MCF 10A (cell line): ENCODE measurements around the gene MMD. TPM values are rescaled to one million over a fixed set of nuclear protein-coding genes. Genes with fewer than 3 reads are reported as not detected.

Experiments
- BruUV-seq: library from RNA; stranded (reverse); fragments of 400-500 nt; replicated peaks from 2 replicates; lab custom pipeline; 2021; lab: Mats Ljungman, UMichigan
- CTCF ChIA-PET: fragments of 300-600 bp; sonication (Branson Sonifier 250); formaldehyde crosslinking; extraction: SDS; loops from one replicate; lab custom pipeline; 2021; ENCODE audit warnings: antibody characterized with exemption, inconsistent platforms; lab: Yijun Ruan, JAX
- POLR2A ChIA-PET: fragments of 300-600, 350-650 bp; sonication (Branson Sonifier 250); formaldehyde crosslinking; extraction: SDS; loops from one replicate; lab custom pipeline; 2020; ENCODE audit warnings: antibody characterized with exemption, inconsistent platforms; lab: Yijun Ruan, JAX
- DNase-seq: peaks from one replicate; pipeline ENCODE4 v3.0.0-alpha.2; 2018; ENCODE audit not compliant: unreplicated experiment
- H3K27ac Mint-ChIP-seq: one replicate; pipeline ENCODE4 v1.8.0; 2022; ENCODE audit warnings: mild to moderate bottlenecking, low read depth, mixed read lengths; ENCODE audit not compliant: unreplicated experiment
- H3K27me3 Mint-ChIP-seq: one replicate; pipeline ENCODE4 v1.8.0; 2022; ENCODE audit warnings: mixed read lengths; ENCODE audit not compliant: insufficient read depth, unreplicated experiment
- H3K36me3 Mint-ChIP-seq: one replicate; pipeline ENCODE4 v1.8.0; 2022; ENCODE audit warnings: mild to moderate bottlenecking, moderate library complexity, mixed read lengths; ENCODE audit not compliant: insufficient read depth, unreplicated experiment
- H3K4me1 Mint-ChIP-seq: one replicate; pipeline ENCODE4 v1.8.0; 2022; ENCODE audit warnings: mixed read lengths; ENCODE audit not compliant: insufficient read depth, unreplicated experiment
- H3K4me3 Mint-ChIP-seq: one replicate; pipeline ENCODE4 v1.8.0; 2022; ENCODE audit warnings: mild to moderate bottlenecking, moderate library complexity, mixed read lengths; ENCODE audit not compliant: unreplicated experiment
- H3K9me3 Mint-ChIP-seq: one replicate; pipeline ENCODE4 v1.8.0; 2022; ENCODE audit warnings: mixed read lengths; ENCODE audit not compliant: unreplicated experiment
- intact Hi-C: fragments of 100-400 bp; cut with micrococcal nuclease; formaldehyde crosslinking; loops from 2 replicates; pipeline ENCODE4 v1.14.1; 2022
- total RNA-seq: library from RNA; stranded (reverse); gene quantifications from 2 replicates; pipeline ENCODE4 v1.2.3, GENCODE V29; 2022
- TF ChIP-seq, protein P1 (sequence below): fragments of 200-600 bp; IDR thresholded peaks from one replicate; pipeline ENCODE4 v1.8.0; 2022; ENCODE audit warnings: antibody characterized with exemption, mild to moderate bottlenecking; ENCODE audit not compliant: unreplicated experiment

Gene MMD
- total RNA-seq, 1 experiment from 2014 or later, result 5.9 TPM

- no peaks in the 10 kb centered on the region for H3K9me3 Mint-ChIP-seq
- POLR2A ChIA-PET, result no interaction called here
- no peak for DNase-seq
- no peak overlapping the region for H3K27ac Mint-ChIP-seq
- H3K27me3 Mint-ChIP-seq, result no peaks in the 10 kb centered on the region
- no TSS peak for BruUV-seq
- no peaks in the 10 kb centered on the region for H3K36me3 Mint-ChIP-seq
- H3K4me3 Mint-ChIP-seq, result no peak overlapping the region
- TF ChIP-seq, protein P1, sequence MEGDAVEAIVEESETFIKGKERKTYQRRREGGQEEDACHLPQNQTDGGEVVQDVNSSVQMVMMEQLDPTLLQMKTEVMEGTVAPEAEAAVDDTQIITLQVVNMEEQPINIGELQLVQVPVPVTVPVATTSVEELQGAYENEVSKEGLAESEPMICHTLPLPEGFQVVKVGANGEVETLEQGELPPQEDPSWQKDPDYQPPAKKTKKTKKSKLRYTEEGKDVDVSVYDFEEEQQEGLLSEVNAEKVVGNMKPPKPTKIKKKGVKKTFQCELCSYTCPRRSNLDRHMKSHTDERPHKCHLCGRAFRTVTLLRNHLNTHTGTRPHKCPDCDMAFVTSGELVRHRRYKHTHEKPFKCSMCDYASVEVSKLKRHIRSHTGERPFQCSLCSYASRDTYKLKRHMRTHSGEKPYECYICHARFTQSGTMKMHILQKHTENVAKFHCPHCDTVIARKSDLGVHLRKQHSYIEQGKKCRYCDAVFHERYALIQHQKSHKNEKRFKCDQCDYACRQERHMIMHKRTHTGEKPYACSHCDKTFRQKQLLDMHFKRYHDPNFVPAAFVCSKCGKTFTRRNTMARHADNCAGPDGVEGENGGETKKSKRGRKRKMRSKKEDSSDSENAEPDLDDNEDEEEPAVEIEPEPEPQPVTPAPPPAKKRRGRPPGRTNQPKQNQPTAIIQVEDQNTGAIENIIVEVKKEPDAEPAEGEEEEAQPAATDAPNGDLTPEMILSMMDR, result no peak
- CTCF ChIA-PET, result interaction anchor here (0.5 to 2.5 kb wide), 4 partner anchors 14 to 113 kb away, joined by 3 to 8 read pairs (median 4); no protein-coding TSS in a partner anchor
- intact Hi-C loops, result no loop called here
- H3K4me1 Mint-ChIP-seq, result peaks cover 5% of the 10 kb centered on the region
Measured at GRCh38 chr17:55381017-55381770, 40.4 kb downstream of the MMD start.

GRCh38 chr17:55377671-55378275, 43.9 kb downstream of the MMD start:
- Mint-ChIP-seq H3K4me1 (no peaks in the 10 kb centered on the region), H3K36me3 (no peaks in the 10 kb centered on the region), H3K27me3 (no peaks in the 10 kb centered on the region), H3K4me3 (no peak overlapping the region), H3K9me3 (no peaks in the 10 kb centered on the region), H3K27ac (no peak overlapping the region)
- DNase-seq, result no peak
- BruUV-seq, result no TSS peak
- intact Hi-C loops, result no loop called here
- TF ChIP-seq, protein P1, result no peak
- ChIA-PET POLR2A (no interaction called here), CTCF (interaction anchor here (1.2 kb wide), 1 partner anchor 116 kb away, joined by 3 read pairs; no protein-coding TSS in a partner anchor)

DNA sequence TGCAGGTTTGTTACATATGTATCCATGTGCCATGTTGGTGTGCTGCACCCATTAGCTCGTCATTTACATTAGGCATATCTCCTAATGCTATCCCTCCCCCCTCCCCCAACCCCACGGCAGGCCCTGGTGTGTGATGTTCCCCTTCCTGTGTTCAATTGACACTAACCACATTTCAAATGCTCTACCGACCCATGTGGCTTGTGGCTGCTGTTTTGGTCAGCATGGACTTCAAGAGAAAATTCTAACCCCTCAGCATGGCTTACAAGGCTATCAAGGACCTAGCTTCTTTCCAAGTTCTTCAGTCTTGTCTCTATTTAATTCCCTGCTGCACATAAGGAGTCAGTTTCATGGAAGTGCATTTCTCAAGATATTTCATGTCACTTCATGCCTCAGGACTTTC, 52.9 kb downstream of the MMD start:
- H3K27ac Mint-ChIP-seq, result no peak overlapping the region
- intact Hi-C loops, result no loop called here
- ChIA-PET POLR2A (no interaction called here), CTCF (no interaction called here)
- no peak for DNase-seq
- peaks cover 8% of the 10 kb centered on the region for H3K9me3 Mint-ChIP-seq
- TF ChIP-seq, protein P1, result no peak
- H3K4me1 Mint-ChIP-seq, result no peaks in the 10 kb centered on the region
- no peaks in the 10 kb centered on the region for H3K36me3 Mint-ChIP-seq
- no peak overlapping the region for H3K4me3 Mint-ChIP-seq
- no peaks in the 10 kb centered on the region for H3K27me3 Mint-ChIP-seq
- BruUV-seq, result no TSS peak

- TF ChIP-seq, protein P1, result no peak
- intact Hi-C loops, result no loop called here
- ChIA-PET CTCF (interaction anchor here (0.6 to 2.4 kb wide), 2 partner anchors 10 to 49 kb away, joined by 4 to 20 read pairs; no protein-coding TSS in a partner anchor), POLR2A (no interaction called here)
- Mint-ChIP-seq H3K4me3 (no peak overlapping the region), H3K27ac (no peak overlapping the region), H3K9me3 (peaks cover 3% of the 10 kb centered on the region), H3K27me3 (no peaks in the 10 kb centered on the region), H3K36me3 (peaks cover 7% of the 10 kb centered on the region), H3K4me1 (no peaks in the 10 kb centered on the region)
- no TSS peak for BruUV-seq
- DNase-seq, result no peak
Measured at GRCh38 chr17:55366020-55366481, 55.6 kb downstream of the MMD start.
